GM20000 (cell line): ENCODE data around the gene TCAP.

Source experiments
- DNase-seq: peaks from one replicate; pipeline ENCODE4 v3.0.0; 2012; ENCODE audit warnings: low spot score
- CTCF ChIP-seq: IDR thresholded peaks from 2 replicates; pipeline ENCODE4 v1.5.1; 2012; ENCODE audit warnings: mild to moderate bottlenecking, control low read depth; ENCODE audit errors: extremely low read depth, missing control alignments

Gene TCAP

GRCh38 chr17:39619786-39620101, 45.4 kb upstream of the TCAP start:
- no peak for DNase-seq
- no peak for TF ChIP-seq CTCF

GRCh38 chr17:39621523-39622379, 43.4 kb upstream of the TCAP start:
- peak; percentile 100 for TF ChIP-seq CTCF
- DNase-seq: peak; percentile 93

GRCh38 chr17:39622380-39623006, 42.7 kb upstream of the TCAP start:
- no peak for TF ChIP-seq CTCF
- no peak for DNase-seq

GRCh38 chr17:39623356-39623950, 41.7 kb upstream of the TCAP start:
- TF ChIP-seq CTCF: peak; percentile 84
- peak; percentile 87 for DNase-seq

GRCh38 chr17:39624313-39624712, 40.8 kb upstream of the TCAP start:
- no peak for DNase-seq
- no peak for TF ChIP-seq CTCF

- DNase-seq: no peak
- no peak for TF ChIP-seq CTCF
These were observed 39.9 kb upstream of the TCAP start for GRCh38 chr17:39625198-39625785.
